Fibroblast of lung (primary cell): ENCODE data around the gene ARHGAP42.

Source experiments
- EZH2 ChIP-seq: IDR thresholded peaks from 2 replicates; pipeline ENCODE4 v1.5.1; 2012; ENCODE audit warnings: low read length, control low read depth, mild to moderate bottlenecking; ENCODE audit errors: missing control alignments
- TF ChIP-seq, protein P1 (sequence below), 2 donors: IDR thresholded peaks in 1 of 2; conservative IDR thresholded peaks in 1 of 2; 1 replicate in 1 of 2; 2 replicates in 1 of 2; pipeline ENCODE4 v1.5.1; 2011 to 2012; ENCODE audit warnings: low read length in 2 of 2, control low read depth in 1 of 2, inconsistent platforms in 1 of 2, low read depth in 1 of 2, mild to moderate bottlenecking in 1 of 2

DNA sequence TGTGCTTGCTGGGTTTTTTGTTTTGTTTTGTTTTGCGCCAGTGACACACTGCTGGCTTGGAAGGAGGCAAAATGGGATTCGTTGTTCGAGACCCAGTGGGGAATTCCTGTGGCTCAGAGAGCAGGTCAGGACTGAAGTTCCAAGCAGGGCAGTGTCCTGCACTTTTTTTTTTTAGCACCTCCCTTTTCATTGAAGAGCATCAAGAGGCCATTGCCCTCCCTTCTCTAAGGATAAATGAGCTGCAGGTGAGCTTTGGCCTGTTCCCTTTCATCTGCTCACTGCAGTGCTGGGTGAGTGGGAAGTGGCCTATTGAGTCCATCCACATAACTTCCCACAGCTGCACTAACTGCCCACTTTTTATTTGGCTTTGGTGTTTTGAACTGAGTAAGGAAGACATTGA, 87.8 kb downstream of the ARHGAP42 start:
- TF ChIP-seq, protein P1, sequence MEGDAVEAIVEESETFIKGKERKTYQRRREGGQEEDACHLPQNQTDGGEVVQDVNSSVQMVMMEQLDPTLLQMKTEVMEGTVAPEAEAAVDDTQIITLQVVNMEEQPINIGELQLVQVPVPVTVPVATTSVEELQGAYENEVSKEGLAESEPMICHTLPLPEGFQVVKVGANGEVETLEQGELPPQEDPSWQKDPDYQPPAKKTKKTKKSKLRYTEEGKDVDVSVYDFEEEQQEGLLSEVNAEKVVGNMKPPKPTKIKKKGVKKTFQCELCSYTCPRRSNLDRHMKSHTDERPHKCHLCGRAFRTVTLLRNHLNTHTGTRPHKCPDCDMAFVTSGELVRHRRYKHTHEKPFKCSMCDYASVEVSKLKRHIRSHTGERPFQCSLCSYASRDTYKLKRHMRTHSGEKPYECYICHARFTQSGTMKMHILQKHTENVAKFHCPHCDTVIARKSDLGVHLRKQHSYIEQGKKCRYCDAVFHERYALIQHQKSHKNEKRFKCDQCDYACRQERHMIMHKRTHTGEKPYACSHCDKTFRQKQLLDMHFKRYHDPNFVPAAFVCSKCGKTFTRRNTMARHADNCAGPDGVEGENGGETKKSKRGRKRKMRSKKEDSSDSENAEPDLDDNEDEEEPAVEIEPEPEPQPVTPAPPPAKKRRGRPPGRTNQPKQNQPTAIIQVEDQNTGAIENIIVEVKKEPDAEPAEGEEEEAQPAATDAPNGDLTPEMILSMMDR (conservative IDR thresholded peaks at IDR 0.05 in 1 of 2, IDR thresholded peaks at IDR 0.05 in 1 of 2; ENCODE audit: low read depth in 1 of 2, low read length in 2 of 2): no peak
- TF ChIP-seq EZH2: no peak
